ENCODE results near the gene HNMT.
"Not testable (repeated sequence)": the region's sequence is repeated elsewhere in the genome, so short reads cannot be mapped to it uniquely, and the experiment has no call there.

Gene HNMT

GRCh38 chr2:137946227-137946626 lies 18.0 kb upstream of the HNMT start:
- DNase-seq: no peak

GRCh38 chr2:137947032-137947727 lies 17.1 kb upstream of the HNMT start:
- no peak for DNase-seq

- peak; percentile 4 for DNase-seq
Measured at GRCh38 chr2:137947728-137948336, 16.4 kb upstream of the HNMT start.

GRCh38 chr2:137948894-137949293 lies 15.4 kb upstream of the HNMT start:
- DNase-seq: no peak

- no peak for DNase-seq
Measured at GRCh38 chr2:137950238-137950637, 14.0 kb upstream of the HNMT start.

- DNase-seq: no peak
Measured at GRCh38 chr2:137951586-137951985, 12.7 kb upstream of the HNMT start.

GRCh38 chr2:137952586-137953129 lies 11.6 kb upstream of the HNMT start:
- no peak for DNase-seq

GRCh38 chr2:137955536-137955935 lies 8.7 kb upstream of the HNMT start:
- no peak for DNase-seq

GRCh38 chr2:137957033-137957432 lies 7.2 kb upstream of the HNMT start:
- DNase-seq: no peak

GRCh38 chr2:137959166-137959565 lies 5.1 kb upstream of the HNMT start:
- DNase-seq: no peak

- DNase-seq: no peak
Measured at GRCh38 chr2:137960223-137960622, 4.0 kb upstream of the HNMT start.

- no peak for DNase-seq
Measured at GRCh38 chr2:137961602-137962001, 2.7 kb upstream of the HNMT start.

- DNase-seq: no peak
Measured at GRCh38 chr2:137963535-137964065, 673 bp upstream of the HNMT start.

GRCh38 chr2:137964859-137965459 lies 686 bp downstream of the HNMT start:
- no peak for DNase-seq

- DNase-seq: no peak
Measured at GRCh38 chr2:137966043-137966442, 1.8 kb downstream of the HNMT start.

- no peak for DNase-seq
Measured at GRCh38 chr2:137967042-137967441, 2.8 kb downstream of the HNMT start.

- DNase-seq: no peak
Measured at GRCh38 chr2:137968477-137969417, 4.5 kb downstream of the HNMT start.

- DNase-seq: no peak
Measured at GRCh38 chr2:137969418-137969765, 5.1 kb downstream of the HNMT start.

GRCh38 chr2:137969876-137970275 lies 5.6 kb downstream of the HNMT start:
- DNase-seq: no peak

- not testable (repeated sequence) for DNase-seq
Measured at GRCh38 chr2:137971259-137971658, 7.0 kb downstream of the HNMT start.

- DNase-seq: no peak
Measured at GRCh38 chr2:137973280-137973679, 9.0 kb downstream of the HNMT start.
